ENCODE data around the gene GABRG3.

GABRG3 gene

GRCh38 chr15:27235161-27235560 lies 264.2 kb downstream of the GABRG3 start:
- in situ Hi-C loops (cut with HindIII; ENCODE audit: low pct_ligation_motif_present, low sequenced_read_pairs): no loop called here
- no peak overlapping the region for H3K4me3 ChIP-seq (ENCODE audit: low read depth, low read length)
- H3K27me3 ChIP-seq (replicated peaks): no peaks in the 10 kb centered on the region
- TF ChIP-seq CTCF (IDR thresholded peaks at IDR 0.05; ENCODE audit: low read depth, low read length, missing control alignments): no peak
- DNase-seq: no peak
- H3K36me3 ChIP-seq (replicated peaks): no peaks in the 10 kb centered on the region
- no peak overlapping the region for H3K27ac ChIP-seq

- no peak for TF ChIP-seq CTCF (IDR thresholded peaks at IDR 0.05; ENCODE audit: low read depth, low read length, missing control alignments)
- no peaks in the 10 kb centered on the region for H3K36me3 ChIP-seq (replicated peaks)
- in situ Hi-C loops (cut with HindIII; ENCODE audit: low pct_ligation_motif_present, low sequenced_read_pairs): no loop called here
- no peak overlapping the region for H3K27ac ChIP-seq
- no peak overlapping the region for H3K4me3 ChIP-seq (ENCODE audit: low read depth, low read length)
- no peak for DNase-seq
- no peaks in the 10 kb centered on the region for H3K27me3 ChIP-seq (replicated peaks)
Observed at GRCh38 chr15:27235681-27236080, 264.7 kb downstream of the GABRG3 start.

GRCh38 chr15:27237319-27237939 lies 266.4 kb downstream of the GABRG3 start:
- Histone ChIP-seq H3K27me3 (replicated peaks) (no peaks in the 10 kb centered on the region), H3K4me3 (ENCODE audit: low read depth, low read length) (no peak overlapping the region), H3K27ac (no peak overlapping the region), H3K36me3 (replicated peaks) (no peaks in the 10 kb centered on the region)
- no peak for TF ChIP-seq CTCF (IDR thresholded peaks at IDR 0.05; ENCODE audit: low read depth, low read length, missing control alignments)
- no peak for DNase-seq
- in situ Hi-C loops (cut with HindIII; ENCODE audit: low pct_ligation_motif_present, low sequenced_read_pairs): no loop called here

- no peak overlapping the region for H3K4me3 ChIP-seq (ENCODE audit: low read depth, low read length)
- H3K27ac ChIP-seq: no peak overlapping the region
- in situ Hi-C loops (cut with HindIII; ENCODE audit: low pct_ligation_motif_present, low sequenced_read_pairs): no loop called here
- no peaks in the 10 kb centered on the region for H3K36me3 ChIP-seq (replicated peaks)
- peak; percentile 16 for TF ChIP-seq CTCF (IDR thresholded peaks at IDR 0.05; ENCODE audit: low read depth, low read length, missing control alignments)
- H3K27me3 ChIP-seq (replicated peaks): no peaks in the 10 kb centered on the region
- no peak for DNase-seq
Observed at GRCh38 chr15:27238209-27238608, 267.2 kb downstream of the GABRG3 start.

GRCh38 chr15:27238707-27239423 lies 267.9 kb downstream of the GABRG3 start:
- H3K36me3 ChIP-seq (replicated peaks): no peaks in the 10 kb centered on the region
- no peak for TF ChIP-seq CTCF (IDR thresholded peaks at IDR 0.05; ENCODE audit: low read depth, low read length, missing control alignments)
- no peak for DNase-seq
- H3K4me3 ChIP-seq (ENCODE audit: low read depth, low read length): no peak overlapping the region
- in situ Hi-C loops (cut with HindIII; ENCODE audit: low pct_ligation_motif_present, low sequenced_read_pairs): no loop called here
- no peak overlapping the region for H3K27ac ChIP-seq
- H3K27me3 ChIP-seq (replicated peaks): no peaks in the 10 kb centered on the region
